A673 (cell line): ENCODE measurements around the gene CATSPER4. TPM values are rescaled to one million over a fixed set of nuclear protein-coding genes. Genes with fewer than 3 reads are reported as not detected.

Experiments
- BruUV-seq: library from RNA; stranded (reverse); fragments of 400-500 nt; replicated peaks from 2 replicates; lab custom pipeline; 2021; lab: Mats Ljungman, UMichigan
- CTCF ChIA-PET: fragments of 300-600 bp; sonication (Branson Sonifier 250); formaldehyde crosslinking; loops from one replicate; lab custom pipeline; 2022; ENCODE audit warnings: antibody characterized with exemption; lab: Charles Lee
- POLR2A ChIA-PET: fragments of 300-600 bp; sonication (Branson Sonifier 250); formaldehyde crosslinking; loops from one replicate; lab custom pipeline; 2022; ENCODE audit warnings: antibody characterized with exemption; ENCODE audit not compliant: low non-redundant PET; lab: Charles Lee
- DNase-seq: peaks from one replicate; pipeline ENCODE4 v3.0.0-alpha.2; 2015; ENCODE audit warnings: low spot score
- H3K27ac ChIP-seq: fragments of 200-600 bp; sonication (generic); 2 replicates; pipeline ENCODE4 v1.5.1; 2016; ENCODE audit warnings: mixed run types, low read depth, mild to moderate bottlenecking, mixed read lengths, antibody characterized with exemption, low read length; ENCODE audit not compliant: poor library complexity, severe bottlenecking
- H3K27me3 ChIP-seq: fragments of 200-600 bp; sonication (generic); replicated peaks from 2 replicates; pipeline ENCODE4 v1.6.1; 2017; ENCODE audit warnings: mixed run types, low read depth, mild to moderate bottlenecking, mixed read lengths, antibody characterized with exemption, low read length; ENCODE audit not compliant: insufficient read depth, poor library complexity
- H3K36me3 ChIP-seq: fragments of 200-600 bp; sonication (generic); 2 replicates; pipeline ENCODE4 v1.6.1; 2016; ENCODE audit warnings: mixed run types, mild to moderate bottlenecking, mixed read lengths, antibody characterized with exemption, low read length; ENCODE audit not compliant: insufficient read depth, poor library complexity, severe bottlenecking
- H3K4me1 ChIP-seq: fragments of 200-600 bp; sonication (generic); 2 replicates; pipeline ENCODE4 v1.6.1; 2017; ENCODE audit warnings: mixed run types, mild to moderate bottlenecking, mixed read lengths, antibody characterized with exemption, low read length; ENCODE audit not compliant: insufficient read depth, poor library complexity, severe bottlenecking
- H3K4me3 ChIP-seq: fragments of 200-600 bp; sonication (generic); 2 replicates; pipeline ENCODE4 v1.5.1; 2016; ENCODE audit warnings: low read depth, mixed run types, mild to moderate bottlenecking, mixed read lengths, low read length; ENCODE audit not compliant: poor library complexity, severe bottlenecking
- H3K9me3 ChIP-seq: fragments of 200-600 bp; sonication (generic); 2 replicates; pipeline ENCODE4 v1.6.1; 2016; ENCODE audit warnings: mixed run types, low read depth, mild to moderate bottlenecking, mixed read lengths, antibody characterized with exemption, low read length; ENCODE audit not compliant: poor library complexity, severe bottlenecking
- CTCF ChIP-seq: fragments of 300-800, 200-600 bp; sonication (generic); conservative IDR thresholded peaks from 2 replicates; pipeline ENCODE4 v1.5.1; 2017; ENCODE audit warnings: low read depth, mild to moderate bottlenecking, antibody characterized with exemption, low read length, moderate library complexity, mixed read lengths
- EZH2 ChIP-seq: fragments of 200-600 bp; sonication (generic); IDR thresholded peaks from 2 replicates; pipeline ENCODE4 v1.6.1; 2017; ENCODE audit warnings: borderline replicate concordance, low read depth, mild to moderate bottlenecking, mixed read lengths, antibody characterized with exemption, low read length; ENCODE audit not compliant: poor library complexity, severe bottlenecking
- intact Hi-C: fragments of 100-400 bp; cut with micrococcal nuclease; formaldehyde crosslinking; loops from one replicate; pipeline ENCODE4 v1.10.0; 2022; ENCODE audit not compliant: unreplicated experiment
- total RNA-seq: library from RNA; stranded (reverse); gene quantifications from 2 replicates; pipeline ENCODE4 v1.2.3, GENCODE V29; 2021

CATSPER4 gene
- total RNA-seq, 1 experiment from 2014 or later, result not detected

GRCh38 chr1:26158271-26158907, 32.0 kb upstream of the CATSPER4 start:
- Histone ChIP-seq H3K4me3 (no peak overlapping the region), H3K36me3 (no peaks in the 10 kb centered on the region), H3K27me3 (no peaks in the 10 kb centered on the region), H3K4me1 (peaks cover 35% of the 10 kb centered on the region), H3K9me3 (no peaks in the 10 kb centered on the region), H3K27ac (no peak overlapping the region)
- no TSS peak for BruUV-seq
- POLR2A ChIA-PET, result no interaction called here
- no peak for DNase-seq
- intact Hi-C loops, result no loop called here
- CTCF ChIA-PET, result no interaction called here
- TF ChIP-seq EZH2 (no peak), CTCF (no peak)

- no peak within 1 kb of the TSS for H3K27ac ChIP-seq
- no peak for DNase-seq
- no peaks in the 10 kb centered on the region for H3K27me3 ChIP-seq
- intact Hi-C loops, result no loop called here
- peaks cover 35% of the 10 kb centered on the region for H3K4me1 ChIP-seq
- ChIA-PET CTCF (interaction anchor here (0.7 kb wide), 1 partner anchor 20 kb away, joined by 3 read pairs; no protein-coding TSS in a partner anchor), POLR2A (interaction anchor here (0.5 kb wide), 1 partner anchor 17 kb away, joined by 4 read pairs; no protein-coding TSS in a partner anchor)
- no peak within 1 kb of the TSS for H3K4me3 ChIP-seq
- BruUV-seq, result no TSS peak
- no peak for TF ChIP-seq CTCF
- TF ChIP-seq EZH2, result no peak
- H3K9me3 ChIP-seq, result no peaks in the 10 kb centered on the region
- H3K36me3 ChIP-seq, result no peaks in the 10 kb centered on the region
Measured at GRCh38 chr1:26158908-26159742, 31.3 kb upstream of the CATSPER4 start, which contains the start of gene FAM110D. FAM110D (plus strand) TSS chr1:26159079; CDS start chr1:26161292, 2,213 bp downstream.

GRCh38 chr1:26159743-26160039, 30.7 kb upstream of the CATSPER4 start:
- no peak overlapping the region for H3K4me3 ChIP-seq
- no peaks in the 10 kb centered on the region for H3K9me3 ChIP-seq
- no peaks in the 10 kb centered on the region for H3K27me3 ChIP-seq
- no peak for DNase-seq
- no peaks in the 10 kb centered on the region for H3K36me3 ChIP-seq
- BruUV-seq, result no TSS peak
- H3K27ac ChIP-seq, result no peak overlapping the region
- H3K4me1 ChIP-seq, result peaks cover 36% of the 10 kb centered on the region
- POLR2A ChIA-PET, result interaction anchor here (0.5 kb wide), 1 partner anchor 17 kb away, joined by 4 read pairs; no protein-coding TSS in a partner anchor
- CTCF ChIA-PET, result interaction anchor here (0.7 kb wide), 1 partner anchor 21 kb away, joined by 3 read pairs; no protein-coding TSS in a partner anchor
- no peak for TF ChIP-seq EZH2
- no peak for TF ChIP-seq CTCF
- intact Hi-C loops, result no loop called here
